Caco-2 (cell line): Measurements from ENCODE around the gene FIP1L1. TPM values are rescaled to one million over a fixed set of nuclear protein-coding genes. Genes with fewer than 3 reads are reported as not detected.

Experiments used
- BruUV-seq: library from RNA; stranded (reverse); fragments of 400-500 nt; replicated peaks from 2 replicates; lab custom pipeline; 2021; lab: Mats Ljungman, UMichigan
- CTCF ChIA-PET: fragments of 300-600 bp; sonication (Branson Sonifier 250); formaldehyde crosslinking; loops from one replicate; lab custom pipeline; 2022; ENCODE audit warnings: antibody characterized with exemption; lab: Charles Lee
- POLR2A ChIA-PET: fragments of 300-600 bp; sonication (Branson Sonifier 250); formaldehyde crosslinking; loops from one replicate; lab custom pipeline; 2022; ENCODE audit warnings: antibody characterized with exemption; lab: Charles Lee
- DNase-seq, 2 experiments: peaks; one replicate each; pipeline versions ENCODE4 v3.0.0 to v3.0.0-alpha.2; 2020 to 2022
- H3K27me3 ChIP-seq: replicated peaks from 2 replicates; pipeline ENCODE4 v1.6.0; 2011; ENCODE audit warnings: low read length; ENCODE audit not compliant: control insufficient read depth, insufficient read depth
- H3K36me3 ChIP-seq: 2 replicates; pipeline ENCODE4 v1.5.1; 2011; ENCODE audit warnings: low read length; ENCODE audit not compliant: control insufficient read depth, insufficient read depth
- H3K4me1 ChIP-seq: fragments of 250-450 bp; sonication (Bioruptor Pico); 2 replicates; pipeline ENCODE4 v1.5.1; 2020; ENCODE audit warnings: mild to moderate bottlenecking
- H3K4me3 ChIP-seq: 2 replicates; pipeline ENCODE4 v1.5.1; 2011; ENCODE audit warnings: low read depth, mild to moderate bottlenecking, control low read depth, low read length
- H3K9me3 ChIP-seq: fragments of 250-450 bp; sonication (Bioruptor Pico); 2 replicates; pipeline ENCODE4 v1.5.1; 2020; ENCODE audit warnings: mild to moderate bottlenecking, moderate library complexity
- H3K27ac Mint-ChIP-seq: one replicate; pipeline ENCODE4 v1.8.0; 2022; ENCODE audit warnings: mixed read lengths; ENCODE audit not compliant: unreplicated experiment
- H3K27me3 Mint-ChIP-seq: one replicate; pipeline ENCODE4 v1.8.0; 2022; ENCODE audit warnings: mixed read lengths; ENCODE audit not compliant: insufficient read depth, unreplicated experiment
- H3K36me3 Mint-ChIP-seq: one replicate; pipeline ENCODE4 v1.8.0; 2022; ENCODE audit warnings: mild to moderate bottlenecking, mixed read lengths; ENCODE audit not compliant: insufficient read depth, unreplicated experiment
- H3K4me1 Mint-ChIP-seq: one replicate; pipeline ENCODE4 v1.8.0; 2022; ENCODE audit warnings: low read depth, mixed read lengths; ENCODE audit not compliant: unreplicated experiment
- H3K4me3 Mint-ChIP-seq: one replicate; pipeline ENCODE4 v1.8.0; 2022; ENCODE audit warnings: mild to moderate bottlenecking, moderate library complexity, mixed read lengths; ENCODE audit not compliant: unreplicated experiment
- H3K9me3 Mint-ChIP-seq: one replicate; pipeline ENCODE4 v1.8.0; 2022; ENCODE audit warnings: mixed read lengths; ENCODE audit not compliant: unreplicated experiment
- intact Hi-C: fragments of 100-400 bp; cut with micrococcal nuclease; formaldehyde crosslinking; loops from one replicate; pipeline ENCODE4 v1.10.0; 2022; ENCODE audit not compliant: unreplicated experiment
- total RNA-seq: library from RNA; stranded (reverse); gene quantifications from 2 replicates; pipeline ENCODE4 v1.2.3, GENCODE V29; 2022
- TF ChIP-seq, protein P1 (sequence below), 2 experiments: fragments of 200-600 bp in 1 of 2; IDR thresholded peaks; 1 replicate in 1 of 2; 2 replicates in 1 of 2; pipeline versions ENCODE4 v1.5.1 to v1.8.0; 2011 to 2022; ENCODE audit warnings: antibody characterized with exemption in 1 of 2, control low read depth in 1 of 2, inconsistent platforms in 1 of 2, low read depth in 1 of 2, low read length in 1 of 2, mild to moderate bottlenecking in 1 of 2, moderate library complexity in 1 of 2; ENCODE audit not compliant: insufficient read depth in 1 of 2, severe bottlenecking in 1 of 2, unreplicated experiment in 1 of 2

FIP1L1 gene
- total RNA-seq, 1 experiment from 2014 or later: 62.5 TPM

GRCh38 chr4:53477038-53477565 is 99.7 kb downstream of the FIP1L1 start:
- H3K4me1 ChIP-seq: peaks cover 37% of the 10 kb centered on the region
- H3K36me3 ChIP-seq: no peaks in the 10 kb centered on the region
- BruUV-seq: no TSS peak
- Mint-ChIP-seq H3K4me1 (peaks cover 20% of the 10 kb centered on the region), H3K9me3 (peaks cover 18% of the 10 kb centered on the region), H3K36me3 (no peaks in the 10 kb centered on the region), H3K4me3 (peak overlapping the region; percentile 70), H3K27ac (peak overlapping the region; percentile 79), H3K27me3 (no peaks in the 10 kb centered on the region)
- POLR2A ChIA-PET: interaction anchor here (0.6 to 1.1 kb wide), 2 partner anchors 114 to 1608 kb away, joined by 4 to 7 read pairs; partner anchors contain the start of gene LNX1
- no peaks in the 10 kb centered on the region for H3K9me3 ChIP-seq
- TF ChIP-seq, protein P1, sequence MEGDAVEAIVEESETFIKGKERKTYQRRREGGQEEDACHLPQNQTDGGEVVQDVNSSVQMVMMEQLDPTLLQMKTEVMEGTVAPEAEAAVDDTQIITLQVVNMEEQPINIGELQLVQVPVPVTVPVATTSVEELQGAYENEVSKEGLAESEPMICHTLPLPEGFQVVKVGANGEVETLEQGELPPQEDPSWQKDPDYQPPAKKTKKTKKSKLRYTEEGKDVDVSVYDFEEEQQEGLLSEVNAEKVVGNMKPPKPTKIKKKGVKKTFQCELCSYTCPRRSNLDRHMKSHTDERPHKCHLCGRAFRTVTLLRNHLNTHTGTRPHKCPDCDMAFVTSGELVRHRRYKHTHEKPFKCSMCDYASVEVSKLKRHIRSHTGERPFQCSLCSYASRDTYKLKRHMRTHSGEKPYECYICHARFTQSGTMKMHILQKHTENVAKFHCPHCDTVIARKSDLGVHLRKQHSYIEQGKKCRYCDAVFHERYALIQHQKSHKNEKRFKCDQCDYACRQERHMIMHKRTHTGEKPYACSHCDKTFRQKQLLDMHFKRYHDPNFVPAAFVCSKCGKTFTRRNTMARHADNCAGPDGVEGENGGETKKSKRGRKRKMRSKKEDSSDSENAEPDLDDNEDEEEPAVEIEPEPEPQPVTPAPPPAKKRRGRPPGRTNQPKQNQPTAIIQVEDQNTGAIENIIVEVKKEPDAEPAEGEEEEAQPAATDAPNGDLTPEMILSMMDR (IDR thresholded peaks at IDR 0.05; ENCODE audit: insufficient read depth in 1 of 2, low read depth in 1 of 2, low read length in 1 of 2, severe bottlenecking in 1 of 2, unreplicated experiment in 1 of 2): no peak
- peak overlapping the region; percentile 17 for H3K4me3 ChIP-seq
- H3K27me3 ChIP-seq: no peaks in the 10 kb centered on the region
- intact Hi-C loops: loop anchor here (2.0 to 5.0 kb wide), 4 partner anchors 14 to 115 kb away; partner anchors contain the start of genes FIP1L1 and LNX1
- DNase-seq: peak; percentile 72 to 76
- CTCF ChIA-PET: interaction anchor here (0.9 to 1.0 kb wide), 2 partner anchors 114 to 757 kb away, joined by 3 to 5 read pairs; partner anchors contain the start of gene LNX1

DNA sequence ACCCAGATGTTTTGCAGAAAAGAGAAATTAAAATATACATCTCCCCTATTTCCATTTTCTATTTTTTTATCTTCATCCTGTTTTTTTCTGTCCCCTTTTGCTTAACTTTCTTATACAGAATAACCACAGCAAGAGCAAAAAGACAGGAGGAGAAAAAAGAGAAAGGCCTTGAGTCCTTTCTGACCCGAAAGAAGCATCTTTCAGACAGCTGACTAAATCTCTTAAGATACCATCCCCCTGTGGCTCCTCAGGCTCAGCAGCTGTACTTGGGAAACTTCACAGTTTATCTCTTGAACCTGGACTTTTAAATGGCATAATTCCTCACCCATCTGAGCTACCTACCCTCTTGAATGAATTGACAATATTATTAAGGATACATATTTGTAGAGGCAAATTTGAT is 100.2 kb downstream of the FIP1L1 start:
- intact Hi-C loops: loop anchor here (2.0 to 5.0 kb wide), 4 partner anchors 13 to 115 kb away; partner anchors contain the start of genes FIP1L1 and LNX1
- H3K36me3 ChIP-seq: no peaks in the 10 kb centered on the region
- ChIA-PET POLR2A (interaction anchor here (0.6 kb wide), 1 partner anchor 1608 kb away, joined by 4 read pairs; no protein-coding TSS in a partner anchor), CTCF (interaction anchor here (0.9 kb wide), 1 partner anchor 113 kb away, joined by 3 read pairs; the partner anchor contains the start of gene LNX1)
- no peaks in the 10 kb centered on the region for H3K27me3 ChIP-seq
- Mint-ChIP-seq H3K27ac (peak overlapping the region; percentile 79), H3K27me3 (no peaks in the 10 kb centered on the region), H3K4me3 (peak overlapping the region; percentile 70), H3K9me3 (peaks cover 13% of the 10 kb centered on the region), H3K36me3 (no peaks in the 10 kb centered on the region), H3K4me1 (peaks cover 20% of the 10 kb centered on the region)
- TF ChIP-seq, protein P1 (IDR thresholded peaks at IDR 0.05; ENCODE audit: insufficient read depth in 1 of 2, low read depth in 1 of 2, low read length in 1 of 2, severe bottlenecking in 1 of 2, unreplicated experiment in 1 of 2): no peak
- H3K4me3 ChIP-seq: no peak overlapping the region
- no TSS peak for BruUV-seq
- H3K4me1 ChIP-seq: peaks cover 37% of the 10 kb centered on the region
- H3K9me3 ChIP-seq: no peaks in the 10 kb centered on the region
- DNase-seq: no peak

GRCh38 chr4:53478671-53479456 is 101.4 kb downstream of the FIP1L1 start:
- Mint-ChIP-seq H3K4me3 (no peak overlapping the region), H3K36me3 (no peaks in the 10 kb centered on the region), H3K9me3 (peaks cover under 1% of the 10 kb centered on the region), H3K27me3 (no peaks in the 10 kb centered on the region), H3K4me1 (peaks cover 20% of the 10 kb centered on the region), H3K27ac (peak overlapping the region; percentile 45)
- no TSS peak for BruUV-seq
- no peak overlapping the region for H3K4me3 ChIP-seq
- ChIA-PET CTCF (no interaction called here), POLR2A (no interaction called here)
- H3K9me3 ChIP-seq: no peaks in the 10 kb centered on the region
- H3K36me3 ChIP-seq: no peaks in the 10 kb centered on the region
- H3K27me3 ChIP-seq: no peaks in the 10 kb centered on the region
- intact Hi-C loops: loop anchor here (5.0 kb wide), 2 partner anchors 102 to 113 kb away; partner anchors contain the start of genes FIP1L1 and LNX1
- H3K4me1 ChIP-seq: peaks cover 37% of the 10 kb centered on the region
- DNase-seq: no peak
- TF ChIP-seq, protein P1 (IDR thresholded peaks at IDR 0.05; ENCODE audit: insufficient read depth in 1 of 2, low read depth in 1 of 2, low read length in 1 of 2, severe bottlenecking in 1 of 2, unreplicated experiment in 1 of 2): no peak
